Stimulated activated CD4-positive, alpha-beta T cell treated with anti-CD3 and anti-CD28 coated beads, TNF-alpha, amount 100 ng/mL, for 48 hours (primary cell): ENCODE data around the gene CHID1.

Source experiments
- DNase-seq, 3 donors: peaks; one replicate each; pipeline ENCODE4 v3.0.0-alpha.2; 2020; ENCODE audit warnings: low read depth in 3 of 3

The CHID1 gene

DNA sequence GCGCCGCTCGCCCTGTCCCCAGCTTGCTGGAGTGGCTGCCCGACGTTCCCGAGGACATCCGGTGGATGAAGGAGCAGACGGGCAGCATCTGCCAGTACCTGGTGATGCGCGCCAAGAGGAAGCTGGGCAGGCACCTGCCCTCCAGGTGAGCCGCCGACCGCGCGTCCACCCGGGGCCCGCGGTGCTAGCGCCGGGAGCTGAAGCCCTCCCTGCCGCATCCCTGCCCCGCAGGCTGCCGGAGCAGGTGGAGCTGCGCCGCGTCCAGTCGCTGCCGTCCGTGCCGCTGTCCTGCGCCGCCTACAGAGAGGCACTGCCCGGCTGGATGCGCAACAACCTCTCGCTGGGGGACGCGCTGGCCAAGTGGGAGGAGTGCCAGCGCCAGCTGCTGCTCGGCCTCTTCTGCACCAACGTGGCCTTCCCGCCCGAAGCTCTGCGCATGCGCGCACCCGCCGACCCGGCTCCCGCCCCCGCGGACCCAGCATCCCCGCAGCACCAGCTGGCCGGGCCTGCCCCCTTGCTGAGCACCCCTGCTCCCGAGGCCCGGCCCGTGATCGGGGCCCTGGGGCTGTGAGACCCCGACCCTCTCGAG is 86.2 kb downstream of the CHID1 start:
- no peak for DNase-seq

- no peak for DNase-seq
Measured at GRCh38 chr11:823441-824291, 86.9 kb downstream of the CHID1 start.

- no peak for DNase-seq
Measured at GRCh38 chr11:821512-822371, 88.9 kb downstream of the CHID1 start.

DNA sequence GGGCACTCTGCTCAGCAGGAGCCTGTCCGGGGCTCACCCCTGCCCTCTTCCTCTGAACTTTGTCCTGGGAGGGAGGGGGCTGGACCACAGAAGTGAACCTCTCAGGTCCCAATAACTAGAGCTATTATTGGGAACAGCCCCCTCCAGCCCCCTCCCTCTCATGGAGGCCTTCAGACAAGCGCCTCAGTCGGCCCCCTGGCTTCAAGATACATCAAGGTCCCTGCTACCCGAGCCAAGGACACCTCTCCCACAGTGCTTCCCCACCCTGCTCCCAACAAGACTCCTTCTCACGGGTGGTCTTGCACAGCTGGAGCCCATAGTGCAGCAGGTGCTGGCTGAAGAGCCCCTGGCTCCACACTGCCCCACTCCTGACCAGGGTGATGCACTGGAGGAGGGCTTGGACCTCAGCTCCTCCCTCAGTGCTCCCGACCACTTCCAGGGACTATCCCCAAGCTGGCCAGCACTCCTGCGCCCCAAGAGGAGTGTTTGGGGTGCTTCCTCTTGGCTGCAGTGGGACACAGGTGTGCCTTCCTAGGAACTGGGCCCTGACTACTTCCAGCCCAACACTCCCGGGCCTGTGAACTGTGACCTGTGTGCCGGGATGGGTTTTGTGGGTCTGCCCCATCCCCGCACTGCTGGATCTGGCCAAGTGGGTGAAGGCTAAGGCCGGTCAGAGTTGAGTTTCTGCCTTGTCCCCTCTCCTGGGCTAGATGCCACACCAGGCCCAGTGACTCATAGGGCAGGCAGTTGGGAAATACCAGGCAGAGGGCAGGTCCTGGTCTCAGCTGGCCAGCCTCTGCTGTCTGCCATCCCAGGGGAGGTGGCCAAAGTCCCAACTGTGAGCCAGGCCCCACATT is 89.7 kb downstream of the CHID1 start:
- no peak for DNase-seq

DNA sequence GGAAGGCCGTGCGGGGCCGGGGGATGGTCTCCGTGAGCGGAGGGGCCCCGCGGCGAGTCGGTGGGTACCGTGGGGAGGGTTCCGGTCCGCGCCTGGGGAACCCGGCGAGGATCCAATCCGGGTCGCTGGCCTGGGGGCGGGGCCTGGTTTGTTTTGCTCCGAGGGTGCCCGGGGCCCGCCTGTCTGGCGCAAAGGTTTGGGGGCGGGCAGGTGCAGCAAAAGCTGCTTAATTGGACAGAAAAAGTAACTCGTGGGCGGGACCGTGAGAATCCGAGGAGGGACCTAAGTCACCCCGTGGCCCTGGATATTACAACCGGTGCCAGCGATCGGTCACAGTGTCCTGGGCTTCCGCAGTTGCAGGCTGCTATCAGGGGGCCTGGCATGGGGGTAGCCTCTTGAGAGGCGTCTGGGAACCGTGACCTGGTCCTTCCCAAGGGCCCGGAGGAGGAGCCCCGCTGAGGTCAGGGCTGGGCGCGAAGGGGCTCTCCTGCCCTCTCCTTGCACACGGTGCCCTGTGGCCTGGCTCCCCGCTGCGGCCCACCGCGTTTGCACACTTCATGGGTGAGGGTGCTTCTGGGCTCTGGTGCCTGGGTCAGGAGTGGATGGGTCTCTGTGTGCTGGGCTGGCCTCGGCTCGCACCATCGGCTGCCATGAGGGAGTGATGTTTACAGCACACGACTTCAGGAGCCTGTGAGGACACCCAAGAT is 90.5 kb downstream of the CHID1 start:
- DNase-seq = peak; percentile 76 to 95 (median 88)

DNA sequence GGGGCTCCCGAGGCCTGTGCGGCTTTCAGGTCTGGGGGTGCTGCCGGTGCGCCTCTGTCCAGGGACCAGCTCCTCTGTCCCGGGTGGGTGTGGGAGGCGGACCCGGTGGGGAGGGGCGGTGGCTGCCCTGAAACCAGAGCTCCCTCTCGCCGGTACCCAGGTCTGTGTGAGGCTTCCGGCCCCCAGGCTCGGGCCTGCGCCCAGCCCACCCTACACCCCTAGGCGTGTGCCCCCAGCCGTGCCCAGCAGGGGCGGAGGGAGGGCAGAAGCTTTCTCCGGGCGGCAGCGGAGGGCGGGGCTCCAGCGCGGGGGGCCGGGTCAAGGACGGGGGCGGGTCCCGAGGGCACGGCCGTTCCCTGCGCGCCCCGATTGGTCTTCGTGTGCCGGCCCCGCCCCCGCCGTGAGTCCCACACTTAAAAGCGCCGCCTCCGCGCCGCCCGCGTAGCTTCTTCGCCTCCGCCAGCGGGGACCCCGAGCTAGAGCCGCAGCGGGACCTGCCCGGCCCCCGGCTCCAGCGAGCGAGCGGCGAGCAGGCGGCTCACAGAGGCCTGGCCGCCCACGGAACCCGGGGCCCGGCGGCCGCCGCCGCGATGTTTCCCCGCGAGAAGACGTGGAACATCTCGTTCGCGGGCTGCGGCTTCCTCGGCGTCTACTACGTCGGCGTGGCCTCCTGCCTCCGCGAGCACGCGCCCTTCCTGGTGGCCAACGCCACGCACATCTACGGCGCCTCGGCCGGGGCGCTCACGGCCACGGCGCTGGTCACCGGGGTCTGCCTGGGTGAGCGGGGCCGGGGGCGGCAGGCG is 91.3 kb downstream of the CHID1 start:
- DNase-seq = peak; percentile 81 to 93 (median 81)

- DNase-seq = no peak
Measured at GRCh38 chr11:818396-819128, 92.0 kb downstream of the CHID1 start, which contains the start of gene PNPLA2. PNPLA2 (plus strand) TSS chr11:818914; CDS start chr11:819719, 805 bp downstream.
